ENCODE measurements around the gene CCDC149.
A peak's percentile ranks its signal among the peaks of the same experiment; 100 is the strongest.

CCDC149 gene

DNA sequence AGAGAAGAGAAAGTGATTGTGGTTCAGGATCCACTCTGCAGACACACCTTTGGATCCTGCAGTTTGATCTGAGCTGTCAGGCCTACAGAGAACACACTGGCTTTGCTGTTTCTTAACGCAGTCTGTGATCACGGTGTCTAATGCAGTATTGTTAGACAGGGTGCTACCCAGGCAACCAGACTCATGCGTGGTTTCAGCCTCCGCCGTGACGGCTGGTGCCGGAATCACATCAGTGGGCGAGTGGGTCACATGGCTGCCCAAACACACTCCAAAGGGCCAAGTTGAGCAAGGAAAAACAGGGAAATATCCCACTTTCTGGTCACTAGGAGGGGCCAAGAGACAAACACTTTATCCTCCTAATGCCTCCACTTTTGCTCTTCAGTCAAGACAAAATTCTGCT is 27.5 kb downstream of the CCDC149 start:
- no peak overlapping the region for H3K23ac ChIP-seq (ENCODE audit: low read length)
- H3K9ac ChIP-seq (ENCODE audit: low read length) = peak overlapping the region; percentile 14
- no peaks in the 10 kb centered on the region for H3K36me3 ChIP-seq (ENCODE audit: control insufficient read depth in 1 of 2, insufficient read depth in 2 of 2, low read length in 2 of 2)
- peaks cover 2% of the 10 kb centered on the region for H3K9me3 ChIP-seq (ENCODE audit: insufficient read depth, low read depth, low read length)
- H3K4me1 ChIP-seq (ENCODE audit: control insufficient read depth in 1 of 2, insufficient read depth in 2 of 2, low read length in 2 of 2) = no peaks in the 10 kb centered on the region
- H2BK120ac ChIP-seq (ENCODE audit: insufficient read depth, low read length, poor library complexity) = no peak overlapping the region
- WGBS (ENCODE audit: extremely low coverage, insufficient coverage, insufficient read length) = no CpG with 5 or more reads among the region's 8 CpGs
- no peak overlapping the region for H4K91ac ChIP-seq (ENCODE audit: low read depth, low read length)
- no peak overlapping the region for H2AK5ac ChIP-seq (ENCODE audit: low read length)
- DNase-seq = no peak
- H4K12ac ChIP-seq (ENCODE audit: low read depth, low read length) = no peak overlapping the region
- H3K27me3 ChIP-seq (ENCODE audit: insufficient read depth, low read length) = no peaks in the 10 kb centered on the region
- H3K18ac ChIP-seq (ENCODE audit: low read length) = no peak overlapping the region
- H3K14ac ChIP-seq (ENCODE audit: low read length) = no peak overlapping the region
- no peaks in the 10 kb centered on the region for H3K79me2 ChIP-seq (ENCODE audit: control insufficient read depth, insufficient read depth, low read length, poor library complexity)
- H3K27ac ChIP-seq (ENCODE audit: low read depth, low read length) = no peak overlapping the region
- no peak overlapping the region for H4K8ac ChIP-seq (ENCODE audit: low read depth, low read length)
- no peak overlapping the region for H3K4ac ChIP-seq (ENCODE audit: low read depth, low read length)
- no peak overlapping the region for H3K4me2 ChIP-seq (ENCODE audit: low read length)
- H2AFZ ChIP-seq (ENCODE audit: insufficient read depth, low read length, poor library complexity) = no peak overlapping the region
- no peak overlapping the region for H2BK5ac ChIP-seq (ENCODE audit: low read depth, low read length, poor library complexity)
- no peak overlapping the region for H2BK12ac ChIP-seq (ENCODE audit: low read length)
- H3K79me1 ChIP-seq (ENCODE audit: low read length) = no peaks in the 10 kb centered on the region
- H3K4me3 ChIP-seq (ENCODE audit: low read depth, low read length) = no peak overlapping the region

DNA sequence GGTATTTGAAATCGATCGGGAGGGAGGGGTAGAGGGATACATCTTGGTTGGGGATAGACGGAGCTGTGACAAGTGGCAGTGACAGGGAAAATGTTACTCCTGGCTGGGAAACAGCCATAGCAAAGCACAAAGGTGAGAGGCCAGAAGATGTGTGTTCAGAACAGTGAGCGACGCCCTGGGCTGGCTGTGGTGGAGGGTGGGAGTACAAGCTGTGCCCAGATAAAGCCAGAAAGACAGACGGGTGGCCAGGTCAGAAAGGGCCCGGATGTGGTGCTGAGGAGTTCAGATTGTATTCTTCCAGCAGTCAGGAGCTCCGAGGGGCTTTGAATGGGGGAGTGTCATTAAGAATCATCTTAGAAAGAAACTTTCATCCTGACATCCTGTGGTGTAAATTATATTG is 27.9 kb downstream of the CCDC149 start:
- H3K4me3 ChIP-seq (ENCODE audit: low read depth, low read length) = no peak overlapping the region
- H2AK5ac ChIP-seq (ENCODE audit: low read length) = no peak overlapping the region
- no peak overlapping the region for H2BK5ac ChIP-seq (ENCODE audit: low read depth, low read length, poor library complexity)
- no peak overlapping the region for H3K4ac ChIP-seq (ENCODE audit: low read depth, low read length)
- H3K9ac ChIP-seq (ENCODE audit: low read length) = no peak overlapping the region
- H3K9me3 ChIP-seq (ENCODE audit: insufficient read depth, low read depth, low read length) = peaks cover 2% of the 10 kb centered on the region
- H2AFZ ChIP-seq (ENCODE audit: insufficient read depth, low read length, poor library complexity) = no peak overlapping the region
- no peak overlapping the region for H3K14ac ChIP-seq (ENCODE audit: low read length)
- no peak overlapping the region for H3K4me2 ChIP-seq (ENCODE audit: low read length)
- H3K23ac ChIP-seq (ENCODE audit: low read length) = no peak overlapping the region
- H3K36me3 ChIP-seq (ENCODE audit: control insufficient read depth in 1 of 2, insufficient read depth in 2 of 2, low read length in 2 of 2) = no peaks in the 10 kb centered on the region
- no peak overlapping the region for H4K91ac ChIP-seq (ENCODE audit: low read depth, low read length)
- WGBS (ENCODE audit: extremely low coverage, insufficient coverage, insufficient read length) = 100% methylated on average over 3 of the region's 8 CpGs
- DNase-seq = no peak
- no peaks in the 10 kb centered on the region for H3K79me2 ChIP-seq (ENCODE audit: control insufficient read depth, insufficient read depth, low read length, poor library complexity)
- no peak overlapping the region for H4K8ac ChIP-seq (ENCODE audit: low read depth, low read length)
- H3K27me3 ChIP-seq (ENCODE audit: insufficient read depth, low read length) = no peaks in the 10 kb centered on the region
- H3K4me1 ChIP-seq (ENCODE audit: control insufficient read depth in 1 of 2, insufficient read depth in 2 of 2, low read length in 2 of 2) = no peaks in the 10 kb centered on the region
- H2BK12ac ChIP-seq (ENCODE audit: low read length) = no peak overlapping the region
- no peak overlapping the region for H3K27ac ChIP-seq (ENCODE audit: low read depth, low read length)
- no peaks in the 10 kb centered on the region for H3K79me1 ChIP-seq (ENCODE audit: low read length)
- H4K12ac ChIP-seq (ENCODE audit: low read depth, low read length) = no peak overlapping the region
- no peak overlapping the region for H3K18ac ChIP-seq (ENCODE audit: low read length)
- no peak overlapping the region for H2BK120ac ChIP-seq (ENCODE audit: insufficient read depth, low read length, poor library complexity)

- Histone ChIP-seq H3K79me2 (ENCODE audit: control insufficient read depth, insufficient read depth, low read length, poor library complexity) (no peaks in the 10 kb centered on the region), H3K27me3 (ENCODE audit: insufficient read depth, low read length) (no peaks in the 10 kb centered on the region), H2BK12ac (ENCODE audit: low read length) (no peak overlapping the region), H3K4me3 (ENCODE audit: low read depth, low read length) (no peak overlapping the region), H3K27ac (ENCODE audit: low read depth, low read length) (no peak overlapping the region), H2BK120ac (ENCODE audit: insufficient read depth, low read length, poor library complexity) (no peak overlapping the region), H4K8ac (ENCODE audit: low read depth, low read length) (no peak overlapping the region), H4K91ac (ENCODE audit: low read depth, low read length) (no peak overlapping the region), H2BK5ac (ENCODE audit: low read depth, low read length, poor library complexity) (no peak overlapping the region), H3K4ac (ENCODE audit: low read depth, low read length) (no peak overlapping the region), H3K18ac (ENCODE audit: low read length) (no peak overlapping the region), H3K9me3 (ENCODE audit: insufficient read depth, low read depth, low read length) (peaks cover 2% of the 10 kb centered on the region), H3K4me1 (ENCODE audit: control insufficient read depth in 1 of 2, insufficient read depth in 2 of 2, low read length in 2 of 2) (no peaks in the 10 kb centered on the region), H3K36me3 (ENCODE audit: control insufficient read depth in 1 of 2, insufficient read depth in 2 of 2, low read length in 2 of 2) (no peaks in the 10 kb centered on the region), H3K4me2 (ENCODE audit: low read length) (no peak overlapping the region), H4K12ac (ENCODE audit: low read depth, low read length) (no peak overlapping the region), H3K9ac (ENCODE audit: low read length) (no peak overlapping the region), H3K14ac (ENCODE audit: low read length) (no peak overlapping the region), H2AFZ (ENCODE audit: insufficient read depth, low read length, poor library complexity) (no peak overlapping the region), H3K79me1 (ENCODE audit: low read length) (no peaks in the 10 kb centered on the region), H3K23ac (ENCODE audit: low read length) (no peak overlapping the region), H2AK5ac (ENCODE audit: low read length) (no peak overlapping the region)
- no CpG with 5 or more reads among the region's 3 CpGs for WGBS (ENCODE audit: extremely low coverage, insufficient coverage, insufficient read length)
- DNase-seq = no peak
Observed at GRCh38 chr4:24881508-24882196, 31.2 kb downstream of the CCDC149 start.

- Histone ChIP-seq H3K4me3 (ENCODE audit: low read depth, low read length) (peak overlapping the region; percentile 25), H3K27ac (ENCODE audit: low read depth, low read length) (no peak overlapping the region), H3K79me1 (ENCODE audit: low read length) (no peaks in the 10 kb centered on the region), H3K36me3 (ENCODE audit: control insufficient read depth in 1 of 2, insufficient read depth in 2 of 2, low read length in 2 of 2) (no peaks in the 10 kb centered on the region), H2BK12ac (ENCODE audit: low read length) (no peak overlapping the region), H3K4me2 (ENCODE audit: low read length) (no peak overlapping the region), H3K27me3 (ENCODE audit: insufficient read depth, low read length) (no peaks in the 10 kb centered on the region), H3K23ac (ENCODE audit: low read length) (no peak overlapping the region), H3K18ac (ENCODE audit: low read length) (no peak overlapping the region), H3K79me2 (ENCODE audit: control insufficient read depth, insufficient read depth, low read length, poor library complexity) (no peaks in the 10 kb centered on the region), H2AK5ac (ENCODE audit: low read length) (no peak overlapping the region), H3K9me3 (ENCODE audit: insufficient read depth, low read depth, low read length) (no peaks in the 10 kb centered on the region), H3K4ac (ENCODE audit: low read depth, low read length) (no peak overlapping the region), H4K91ac (ENCODE audit: low read depth, low read length) (no peak overlapping the region), H4K8ac (ENCODE audit: low read depth, low read length) (no peak overlapping the region), H3K4me1 (ENCODE audit: control insufficient read depth in 1 of 2, insufficient read depth in 2 of 2, low read length in 2 of 2) (no peaks in the 10 kb centered on the region), H3K14ac (ENCODE audit: low read length) (no peak overlapping the region), H4K12ac (ENCODE audit: low read depth, low read length) (no peak overlapping the region), H2BK120ac (ENCODE audit: insufficient read depth, low read length, poor library complexity) (no peak overlapping the region), H3K9ac (ENCODE audit: low read length) (no peak overlapping the region), H2BK5ac (ENCODE audit: low read depth, low read length, poor library complexity) (no peak overlapping the region), H2AFZ (ENCODE audit: insufficient read depth, low read length, poor library complexity) (no peak overlapping the region)
- peak; percentile 10 to 36 for DNase-seq
- WGBS (ENCODE audit: extremely low coverage, insufficient coverage, insufficient read length) = no CpG with 5 or more reads among the region's 8 CpGs
Observed at GRCh38 chr4:24880186-24880585, 32.7 kb downstream of the CCDC149 start.
